ENCODE data around the gene SIX1.

Gene SIX1

DNA sequence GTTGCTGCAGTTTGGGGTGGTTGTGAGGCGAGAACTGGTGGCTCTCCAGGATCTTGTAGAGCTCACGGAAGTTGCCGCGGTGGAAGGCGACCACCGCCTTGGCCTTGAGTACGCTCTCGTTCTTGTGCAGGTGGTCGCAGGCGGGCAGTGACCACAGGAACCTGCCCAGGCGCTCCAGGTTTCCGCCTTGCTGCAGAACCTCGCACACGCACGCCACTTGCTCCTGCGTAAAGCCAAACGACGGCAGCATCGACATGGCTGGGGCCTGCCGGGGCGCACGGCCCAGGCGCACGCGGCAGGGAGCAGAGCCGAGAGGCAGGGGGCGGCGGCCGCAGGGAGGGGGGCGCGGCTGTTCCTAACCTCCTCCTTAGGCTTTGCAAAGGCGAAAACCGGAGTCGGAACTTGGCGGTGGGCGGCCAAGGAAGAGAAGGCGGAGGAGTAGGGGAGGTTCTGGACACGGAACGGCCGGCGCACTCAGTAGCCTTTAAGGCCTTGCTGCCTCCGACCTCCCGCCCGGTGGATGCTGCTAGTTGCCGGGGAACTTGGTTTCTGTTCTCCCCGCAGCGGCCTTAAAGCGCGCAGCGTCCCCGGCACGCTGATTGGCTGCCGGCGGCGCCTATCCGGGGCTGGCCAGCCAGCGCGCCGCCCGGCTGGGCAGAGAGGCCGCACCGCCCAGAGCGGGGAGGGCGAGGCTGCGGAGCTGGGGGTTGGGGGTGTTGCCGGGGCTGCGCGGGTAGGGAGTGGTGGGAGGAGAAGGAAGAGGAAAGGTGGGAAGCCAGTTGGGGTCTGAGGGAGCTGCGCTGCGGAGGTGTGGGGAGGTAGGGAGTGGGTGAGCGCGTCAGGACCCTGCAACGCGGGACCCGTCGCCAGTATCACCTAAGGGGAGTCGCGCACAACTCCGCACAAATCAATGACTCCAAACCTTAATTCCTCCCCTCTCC lies at the start of gene SIX1:
Gene SIX1, minus strand, starts transcription at position 544 of the 941 bp plus-strand sequence. Its CDS starts 288 bp downstream, at position 256.
- no peak for DNase-seq (ENCODE audit: low read depth in 2 of 2)

DNA sequence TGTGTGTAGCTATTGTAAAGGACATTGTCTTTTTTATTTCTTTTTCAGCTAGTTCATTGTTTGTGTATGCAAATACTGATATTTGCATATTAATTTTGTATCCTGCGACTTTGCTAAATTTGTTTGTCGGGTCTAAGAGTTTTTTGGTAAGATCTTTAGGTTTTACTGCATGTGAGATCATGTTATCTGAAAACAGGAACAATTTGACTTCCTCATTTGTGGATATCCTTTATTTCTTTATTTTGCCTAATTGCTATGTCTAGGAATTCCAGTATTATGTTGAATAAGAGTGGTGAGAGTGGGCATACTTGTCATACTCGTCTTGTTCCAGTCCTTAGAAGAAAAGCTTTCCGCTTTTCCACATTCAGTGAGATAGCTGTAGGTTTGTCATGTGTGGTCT lies 46.0 kb upstream of the SIX1 start:
- DNase-seq (ENCODE audit: low read depth in 2 of 2), result no peak

DNA sequence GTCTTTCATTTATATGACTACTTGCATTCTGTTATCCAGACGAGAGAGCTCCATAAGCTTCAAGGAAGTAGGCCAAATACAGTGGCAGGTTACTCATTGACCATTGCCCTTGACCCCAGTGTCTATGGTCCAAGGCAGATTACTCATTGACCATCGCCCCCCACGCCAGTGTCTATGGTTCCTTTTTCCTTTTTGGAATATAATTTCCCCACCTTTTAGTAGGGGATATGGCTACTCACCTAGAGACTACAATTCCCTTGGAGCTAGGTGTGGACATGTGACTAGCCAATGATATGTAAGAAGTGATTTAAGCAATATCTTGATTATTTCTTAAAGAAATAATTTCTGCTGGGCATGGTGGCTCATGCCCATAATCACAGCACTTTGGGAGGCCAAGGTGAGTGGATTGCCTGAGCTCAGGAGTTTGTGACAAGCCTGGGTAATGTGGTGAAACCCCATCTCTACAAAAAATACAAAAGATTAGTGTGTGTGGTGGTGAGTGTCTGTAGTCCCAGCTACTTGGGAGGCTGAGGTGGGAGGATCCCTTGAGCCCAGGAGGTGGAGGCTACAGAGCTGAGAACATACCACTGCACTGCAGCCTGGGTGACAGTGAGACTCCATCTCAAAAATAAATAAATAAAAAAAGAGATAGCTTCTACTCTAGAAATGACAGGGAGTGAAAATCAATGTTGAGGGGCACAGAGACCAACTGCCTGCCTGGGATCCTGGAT lies 42.3 kb upstream of the SIX1 start:
- no peak for DNase-seq (ENCODE audit: low read depth in 2 of 2)

DNA sequence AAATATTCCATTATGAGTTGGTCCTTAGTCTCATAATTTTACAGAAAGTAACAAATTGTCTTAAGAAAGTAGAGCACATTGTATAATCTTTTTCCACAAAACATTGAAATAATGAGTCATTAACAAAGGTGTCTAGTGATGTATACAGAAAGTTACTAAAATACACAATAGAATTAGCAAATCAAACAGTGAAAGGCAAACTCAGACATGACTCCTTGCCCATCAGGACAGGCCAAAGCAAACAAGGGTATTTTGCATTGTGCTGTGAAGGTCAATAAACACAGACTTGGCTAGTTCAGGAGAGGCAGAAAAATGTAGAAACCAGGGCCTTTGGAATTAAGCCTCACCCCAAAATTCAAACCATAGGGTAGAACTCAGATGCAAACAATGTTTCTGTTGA lies 37.6 kb upstream of the SIX1 start:
- DNase-seq (ENCODE audit: low read depth in 2 of 2), result no peak

DNA sequence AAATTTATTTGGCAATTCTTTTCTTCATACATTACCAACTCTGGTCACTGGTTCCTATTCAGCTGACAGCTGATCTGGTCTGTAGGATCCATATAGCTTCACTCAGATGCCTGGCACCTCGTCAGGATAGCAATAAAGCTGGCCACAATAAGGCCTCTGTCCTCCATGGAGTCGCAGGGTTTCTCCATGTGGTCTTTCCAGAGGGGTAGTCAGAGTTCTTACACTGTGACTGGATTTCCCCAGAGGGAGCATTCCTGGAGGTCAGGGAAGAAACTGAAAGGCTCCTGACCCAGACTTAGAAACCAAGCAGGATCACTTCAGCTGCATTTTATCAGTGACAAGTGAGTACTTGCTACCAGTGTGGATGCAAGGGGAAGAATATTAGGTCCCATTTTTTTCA lies 34.9 kb upstream of the SIX1 start:
- no peak for DNase-seq (ENCODE audit: low read depth in 2 of 2)

DNA sequence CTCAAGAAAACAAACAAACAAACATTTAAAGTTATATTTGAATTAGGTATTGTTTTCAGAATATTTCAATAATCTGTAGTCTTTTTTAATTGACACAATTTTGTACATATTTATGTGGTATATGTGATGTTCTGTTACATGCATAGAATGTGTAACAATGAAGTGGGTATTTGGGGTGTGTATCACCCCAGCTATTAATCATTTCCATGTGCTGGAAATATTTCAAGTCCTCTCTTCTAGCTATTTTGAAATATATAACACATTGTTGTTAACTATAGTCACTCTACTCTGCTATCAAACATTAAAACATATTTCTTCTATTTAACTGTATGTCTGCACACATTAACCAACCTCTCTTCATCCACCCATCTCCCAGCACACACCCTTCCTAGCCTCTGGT lies 32.0 kb upstream of the SIX1 start:
- no peak for DNase-seq (ENCODE audit: low read depth in 2 of 2)

DNA sequence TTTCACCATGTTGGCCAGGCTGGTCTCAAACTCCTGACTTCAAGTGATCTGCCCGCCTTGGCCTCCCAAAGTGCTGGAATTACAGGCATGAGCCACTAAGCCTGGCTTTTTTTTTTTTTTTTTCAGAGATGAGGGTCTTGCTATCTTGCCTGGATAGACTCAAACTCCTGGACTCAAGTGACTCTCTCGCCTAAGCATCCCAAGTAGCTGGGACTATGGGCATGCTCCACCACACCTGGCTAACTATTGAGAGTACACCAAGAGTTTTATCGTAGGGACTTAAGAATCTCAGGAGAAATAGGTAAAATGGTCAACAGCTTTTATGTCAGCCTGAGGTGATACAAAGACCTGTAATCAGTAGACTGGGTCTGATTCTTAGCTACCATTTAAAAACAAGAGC lies 31.2 kb upstream of the SIX1 start:
- DNase-seq (ENCODE audit: low read depth in 2 of 2), result no peak

DNA sequence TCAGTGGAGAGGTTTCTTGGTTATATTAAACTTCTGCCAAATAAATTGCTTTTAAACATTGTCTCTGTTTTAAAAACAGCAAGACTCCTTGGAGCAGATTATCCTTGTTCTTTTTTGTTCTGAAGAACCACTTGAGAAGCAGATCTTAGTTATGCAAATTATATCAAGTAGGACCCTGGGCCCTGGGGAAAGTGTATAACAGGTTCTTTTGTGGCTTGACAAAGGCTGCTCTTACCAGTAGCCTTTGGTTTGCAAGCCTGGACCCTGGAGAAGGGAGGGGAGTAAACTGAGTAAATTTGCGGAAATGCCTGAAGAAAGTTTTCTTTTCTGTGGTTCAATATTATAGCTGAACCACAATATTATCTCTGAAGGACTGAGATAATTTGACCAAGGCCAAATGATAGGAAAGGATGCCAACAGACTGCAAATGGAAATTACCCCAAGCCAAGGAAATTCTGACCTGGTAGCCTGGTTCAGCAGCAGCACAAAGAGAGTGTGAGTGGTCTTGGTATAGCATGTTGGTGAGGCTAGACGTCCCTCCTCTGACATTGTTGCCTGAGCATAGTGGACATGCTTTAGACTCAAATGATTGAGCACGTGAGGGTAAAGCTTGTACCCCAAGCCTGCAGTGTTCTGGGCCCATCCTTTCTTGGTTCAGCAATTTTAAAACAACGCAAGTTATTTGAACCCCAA lies 30.4 kb upstream of the SIX1 start:
- no peak for DNase-seq (ENCODE audit: low read depth in 2 of 2)

DNA sequence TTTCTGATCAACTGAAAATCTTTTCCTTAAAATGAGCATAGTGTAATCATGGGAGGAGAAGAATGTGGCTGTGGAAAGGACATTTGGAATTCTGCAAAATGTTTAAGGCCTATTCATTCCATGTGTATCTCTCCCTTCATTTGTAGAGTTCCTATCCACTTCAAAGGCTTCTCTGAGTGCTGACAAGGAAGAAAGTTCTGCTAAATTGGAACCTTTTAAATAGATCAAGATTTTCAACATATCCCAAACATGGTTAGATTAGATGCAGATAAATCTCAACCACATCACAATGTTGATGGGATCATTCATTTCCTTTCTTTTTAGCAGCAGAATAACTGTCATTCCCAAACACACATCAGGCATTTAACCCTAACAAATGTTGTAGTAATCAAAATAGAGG lies 28.4 kb upstream of the SIX1 start:
- no peak for DNase-seq (ENCODE audit: low read depth in 2 of 2)

DNA sequence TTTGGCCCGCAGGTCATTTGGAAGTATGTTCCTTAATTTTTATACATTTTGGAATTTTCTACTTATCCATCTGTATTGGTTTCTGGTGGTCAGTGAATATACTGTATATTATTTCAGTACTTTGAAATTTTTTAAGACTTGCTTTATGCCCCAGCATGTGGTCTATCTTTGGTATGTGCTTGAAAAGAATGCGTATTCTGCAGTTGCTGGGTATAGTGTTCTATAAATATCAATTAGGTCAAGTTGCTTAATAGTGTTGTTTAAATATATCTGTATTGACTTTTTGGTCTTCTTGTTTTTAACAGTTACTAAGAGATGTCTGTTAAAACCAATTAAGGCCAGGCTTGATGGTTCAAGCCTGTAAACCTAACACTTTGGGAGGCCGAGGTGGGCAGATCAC lies 21.7 kb upstream of the SIX1 start:
- DNase-seq (ENCODE audit: low read depth in 2 of 2), result no peak

DNA sequence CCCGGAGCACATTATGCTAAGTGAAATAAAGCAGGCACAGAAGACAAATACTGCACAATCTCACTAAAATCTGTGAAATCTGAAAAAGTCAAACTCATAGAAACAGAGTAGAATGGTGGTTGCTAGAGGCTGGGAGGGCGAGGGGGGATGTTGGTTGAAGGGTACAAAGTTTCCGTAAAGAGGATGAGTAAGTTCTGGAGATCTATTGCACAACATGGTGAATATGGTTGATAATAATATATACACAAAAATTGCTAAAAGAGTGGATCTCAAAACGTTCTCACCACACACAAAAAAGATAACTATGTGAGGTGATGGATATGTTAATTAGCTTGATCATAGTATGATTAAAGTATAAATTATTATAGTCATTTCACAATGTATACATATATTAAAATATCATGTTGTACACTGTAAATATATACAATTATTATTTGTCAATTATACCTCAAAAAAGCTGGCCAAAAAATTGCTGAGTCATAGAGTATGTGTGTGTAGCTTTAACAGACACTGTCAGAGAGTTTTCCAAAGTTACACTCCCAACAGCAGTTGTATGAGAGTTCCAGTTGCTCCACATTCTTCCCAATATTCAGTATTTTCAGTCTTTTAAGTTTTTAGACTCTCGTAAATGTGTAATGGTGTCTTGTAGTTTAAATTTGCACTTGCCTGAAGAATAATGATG lies 19.3 kb upstream of the SIX1 start:
- DNase-seq (ENCODE audit: low read depth in 2 of 2), result no peak

DNA sequence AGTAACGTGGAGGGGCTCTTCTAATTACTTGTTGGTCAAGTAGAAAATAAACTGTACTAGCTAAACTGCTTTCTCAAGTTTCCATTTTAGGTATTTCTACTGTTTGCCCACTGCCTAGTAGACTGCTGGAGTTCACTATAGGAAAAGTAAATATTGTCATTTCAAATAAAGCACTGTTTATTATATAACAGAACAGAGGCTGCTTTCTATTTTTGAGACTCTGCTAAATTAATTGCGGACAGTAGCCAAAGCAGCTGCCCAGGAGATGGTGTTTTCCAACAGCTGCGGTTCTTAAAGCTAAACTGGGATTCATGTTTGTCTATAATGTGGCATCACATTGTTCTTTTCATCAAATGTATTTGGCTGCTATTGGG lies 15.9 kb upstream of the SIX1 start:
- DNase-seq (ENCODE audit: low read depth in 2 of 2), result no peak

DNA sequence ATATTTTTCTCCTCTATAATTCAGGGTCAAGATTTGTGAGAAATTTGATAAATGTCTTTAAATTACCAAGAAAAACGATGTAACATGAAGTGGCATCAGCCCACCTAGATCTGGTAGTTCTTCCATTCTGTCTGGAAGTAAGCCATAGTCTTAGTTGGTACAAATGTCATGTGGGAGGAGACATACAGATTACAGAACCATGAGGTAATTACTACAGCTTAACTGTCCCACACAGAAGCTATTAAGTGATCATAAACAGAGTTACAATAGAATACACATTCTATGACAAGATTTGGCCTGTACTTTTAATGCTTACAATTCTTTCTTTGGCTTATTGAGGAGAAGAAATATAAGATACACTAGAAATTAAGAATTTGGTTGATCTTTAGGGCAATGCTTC lies 13.7 kb upstream of the SIX1 start:
- no peak for DNase-seq (ENCODE audit: low read depth in 2 of 2)

DNA sequence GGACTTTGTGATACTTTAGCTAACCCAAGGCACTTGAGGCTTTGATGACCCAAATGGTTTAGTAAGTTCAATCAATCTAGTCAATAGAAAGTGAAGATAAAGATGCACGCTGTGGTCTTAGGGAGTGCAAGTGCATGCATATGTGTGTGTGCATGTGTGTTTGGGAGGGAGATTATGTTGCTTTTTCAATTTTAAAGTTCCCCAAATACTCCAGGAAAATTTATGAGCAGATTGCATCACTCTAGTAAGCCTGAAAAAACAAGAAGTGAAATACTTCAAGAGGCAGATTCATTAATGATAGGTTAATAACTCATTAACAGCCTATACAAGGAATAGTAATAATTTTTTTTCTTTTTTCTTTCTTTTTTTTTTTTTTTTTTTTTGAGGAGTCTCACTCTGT lies 12.4 kb upstream of the SIX1 start:
- DNase-seq (ENCODE audit: low read depth in 2 of 2), result no peak

DNA sequence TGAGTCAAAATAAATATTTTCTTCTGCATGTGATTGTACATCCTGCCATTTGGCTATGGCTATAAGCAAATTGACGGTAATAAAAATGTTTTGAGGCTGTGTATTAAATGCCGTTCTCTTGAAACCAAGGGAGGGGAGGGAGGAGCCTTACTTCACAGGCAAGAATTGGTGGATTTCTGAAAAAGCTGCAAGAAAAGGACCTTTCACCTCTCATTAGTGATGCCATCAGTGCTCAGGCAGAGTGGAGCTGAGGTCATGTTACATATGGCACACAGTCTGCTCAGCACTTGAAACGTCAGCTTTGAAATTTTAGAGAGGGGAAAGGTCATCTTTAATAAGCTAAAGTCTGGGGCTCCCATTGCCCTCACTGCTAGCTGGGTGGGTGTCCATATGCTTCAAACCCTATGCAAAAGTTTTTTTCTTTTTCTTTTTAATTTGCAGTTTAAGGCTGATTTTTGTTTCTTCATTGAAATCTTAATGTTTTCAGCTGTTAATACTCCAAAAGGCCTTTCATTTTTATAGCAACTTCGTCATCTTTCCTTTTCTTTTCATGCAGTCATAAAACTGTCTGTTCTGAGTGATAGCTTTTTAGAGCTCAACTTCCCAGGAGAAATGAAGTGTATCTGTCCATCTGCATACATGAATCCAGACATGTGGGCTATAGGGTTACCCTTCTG lies 9.8 kb upstream of the SIX1 start:
- no peak for DNase-seq (ENCODE audit: low read depth in 2 of 2)

DNA sequence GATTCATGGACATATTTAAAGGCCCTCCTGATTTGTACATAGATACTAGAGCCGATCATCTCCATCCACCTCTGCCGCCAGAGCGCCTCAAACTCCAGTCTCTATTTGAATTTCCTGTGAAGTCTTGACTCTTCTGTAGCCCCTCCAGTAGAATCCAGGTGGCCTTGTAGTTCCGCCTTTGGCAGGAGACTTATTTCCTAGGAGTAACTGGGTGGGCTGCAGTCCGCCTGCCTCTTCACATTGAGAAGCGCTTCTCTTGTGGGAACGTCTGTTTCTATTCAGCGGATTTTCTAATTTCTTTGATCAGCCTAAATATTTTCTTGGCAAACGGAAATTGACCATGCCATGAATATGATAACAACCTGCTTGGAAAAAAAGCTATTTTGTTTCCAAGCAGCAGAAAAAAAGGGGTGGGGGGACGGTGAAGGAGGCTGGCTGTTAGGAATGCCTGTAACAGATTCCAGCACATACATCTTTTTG lies 9.0 kb upstream of the SIX1 start:
- no peak for DNase-seq (ENCODE audit: low read depth in 2 of 2)

DNA sequence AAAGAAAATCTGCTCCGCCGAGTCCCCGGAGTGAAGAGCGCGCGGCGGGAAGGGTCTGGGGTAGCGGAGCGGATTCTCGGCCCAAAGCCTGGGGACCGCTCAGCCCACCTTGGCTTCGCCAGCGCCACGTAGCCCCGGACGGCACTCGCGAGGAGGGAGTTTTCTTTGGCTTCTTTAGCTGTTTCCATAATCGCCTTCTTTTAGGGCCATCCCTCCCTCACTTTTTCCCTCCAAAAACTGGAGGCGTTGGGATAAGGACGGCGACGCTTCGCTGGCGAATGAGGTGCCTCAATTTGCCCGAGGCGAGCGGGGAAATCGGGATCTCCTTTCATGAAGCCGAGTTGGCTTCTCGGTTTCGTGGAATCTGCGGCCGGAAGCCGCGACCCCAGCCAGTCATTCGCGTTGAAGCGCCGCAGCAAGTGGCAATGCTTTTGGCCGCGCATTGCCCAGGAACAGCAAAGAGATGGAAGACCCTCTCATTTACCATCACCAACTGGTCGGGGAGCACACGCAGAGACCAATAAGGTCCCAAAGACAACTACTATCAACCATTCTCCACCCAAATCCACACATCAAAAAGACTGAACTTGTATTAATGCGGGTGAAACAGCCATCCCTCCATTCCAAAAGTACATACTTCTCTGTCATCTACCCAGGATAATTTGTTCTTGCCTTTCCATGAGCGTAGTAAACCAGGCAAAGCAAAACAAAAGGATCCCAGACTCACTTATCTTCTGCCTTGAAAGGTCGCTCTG lies 8.4 kb upstream of the SIX1 start:
- no peak for DNase-seq (ENCODE audit: low read depth in 2 of 2)

DNA sequence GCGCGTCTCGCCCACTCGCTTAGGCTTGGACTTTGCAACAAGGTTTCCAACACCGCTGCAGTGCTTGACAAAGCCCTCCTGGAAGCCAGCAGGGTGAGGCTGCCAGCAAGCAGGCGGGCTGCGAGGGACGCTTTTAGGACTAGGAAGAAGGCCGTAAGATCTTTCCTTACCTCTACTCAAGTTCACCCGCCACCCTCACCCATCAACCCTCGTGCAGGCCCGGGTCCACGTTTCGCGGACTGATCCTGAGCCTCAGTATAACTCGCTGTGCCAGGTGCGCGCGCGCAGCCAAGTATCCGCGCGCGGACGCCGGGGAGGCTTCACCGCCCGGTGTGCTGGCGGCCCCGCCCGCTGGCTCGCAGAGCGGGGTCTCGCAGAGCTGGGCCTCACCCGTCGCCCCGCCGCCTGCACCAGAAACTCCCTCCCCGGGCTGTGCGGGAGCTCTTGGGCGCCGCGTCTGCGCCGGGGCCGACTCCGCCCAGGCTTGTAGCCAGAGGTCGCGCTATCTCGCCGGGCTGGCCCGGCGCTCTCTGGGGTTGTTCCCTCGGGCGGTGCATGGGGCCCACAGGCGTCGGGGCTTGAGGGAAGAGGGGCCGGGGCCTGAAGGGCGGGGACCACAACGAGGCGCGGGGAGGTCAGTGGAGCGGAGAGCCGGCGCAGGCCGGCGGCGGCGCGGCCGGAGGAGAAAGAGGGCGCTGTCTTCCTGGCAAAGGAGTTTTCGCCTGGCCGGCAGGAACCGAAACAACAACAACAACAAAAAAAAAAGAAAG lies 7.6 kb upstream of the SIX1 start:
- DNase-seq (ENCODE audit: low read depth in 2 of 2), result no peak

DNA sequence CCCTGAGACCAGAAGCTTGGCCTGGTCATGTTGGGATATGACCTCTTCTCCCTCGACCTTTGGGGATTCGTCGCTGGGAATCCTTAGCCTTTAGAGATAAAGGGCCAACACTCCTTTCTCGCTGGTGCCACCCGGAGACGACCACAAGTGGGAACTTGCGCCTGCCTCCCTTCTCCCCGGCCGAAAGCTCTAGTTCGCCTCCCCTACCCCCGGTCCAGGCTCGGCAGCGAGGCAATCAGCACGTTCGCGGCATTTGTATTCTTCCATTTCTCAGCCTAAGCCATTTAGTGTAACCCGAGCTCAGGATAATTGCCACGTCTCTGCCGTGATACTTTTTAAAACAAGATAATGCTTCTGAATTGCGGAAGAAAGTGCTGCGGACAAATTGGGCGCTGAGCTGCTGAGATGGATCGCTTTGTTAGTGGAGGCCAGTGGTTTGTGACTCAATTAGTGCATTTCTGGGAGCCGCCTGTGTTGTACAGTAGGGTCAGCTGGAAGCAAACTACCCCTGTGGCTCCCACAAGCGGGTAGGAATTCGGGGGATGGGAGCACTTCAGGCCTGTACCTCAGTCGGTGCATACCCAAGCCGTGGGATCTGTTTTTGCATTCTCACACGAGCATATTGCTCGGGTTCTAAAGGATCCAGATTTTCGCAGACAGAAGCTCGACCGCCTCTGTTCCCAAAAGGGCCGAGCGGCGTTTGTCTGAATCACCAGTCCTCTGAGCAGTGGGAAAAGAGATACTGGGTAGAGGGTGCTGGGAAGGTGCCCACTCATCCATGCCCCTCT lies 6.8 kb upstream of the SIX1 start:
- DNase-seq (ENCODE audit: low read depth in 2 of 2), result no peak

Measured in activated CD8-positive, alpha-beta memory T cell treated with anti-CD3 and anti-CD28 coated beads for 4 hours (primary cell).